ENCODE measurements around the gene KRT13. TPM values are rescaled to one million over a fixed set of nuclear protein-coding genes. Genes with fewer than 3 reads are reported as not detected.

Gene KRT13
- not detected in 2 replicates for total RNA-seq (2014; rRNA removed; shearing (Covaris generic))
- not detected in 2 replicates for polyA plus RNA-seq (2016; fragmentation: Nextera tagmentation; extraction: Ambion mirVana)
- long read RNA-seq: 0 reads

- H3K4me3 Mint-ChIP-seq: no peak within 1 kb of the TSS
- H3K4me1 Mint-ChIP-seq: peaks cover 14% of the 10 kb centered on the region
- peaks cover 3% of the 10 kb centered on the region for H3K27me3 Mint-ChIP-seq (ENCODE audit: insufficient read depth, low read depth, poor library complexity)
- TF ChIP-seq CTCF (conservative IDR thresholded peaks at IDR 0.05; ENCODE audit: low read depth in 2 of 2): no peak
- TF ChIP-seq STAT1 (IDR thresholded peaks at IDR 0.05; ENCODE audit: unreplicated experiment): no peak
- no peak for TF ChIP-seq EZH2 (IDR thresholded peaks at IDR 0.05; ENCODE audit: low read depth, unreplicated experiment)
- TF ChIP-seq REST (IDR thresholded peaks at IDR 0.05; ENCODE audit: unreplicated experiment): no peak
- TF ChIP-seq POLR2AphosphoS5 (IDR thresholded peaks at IDR 0.05; ENCODE audit: low read depth): no peak
- no peak for TF ChIP-seq EZH2phosphoT487 (IDR thresholded peaks at IDR 0.05; ENCODE audit: unreplicated experiment)
- TF ChIP-seq CREB1 (CRISPR knock-in tag; IDR thresholded peaks at IDR 0.05; ENCODE audit: low read depth): no peak
- TF ChIP-seq ETS1 (IDR thresholded peaks at IDR 0.05): no peak
- TF ChIP-seq NANOG (IDR thresholded peaks at IDR 0.05; ENCODE audit: borderline replicate concordance): no peak
- TF ChIP-seq ZNF331 (CRISPR knock-in tag; IDR thresholded peaks at IDR 0.05; ENCODE audit: low read depth): no peak
- TF ChIP-seq ZNF462 (CRISPR knock-in tag; IDR thresholded peaks at IDR 0.05): no peak
- TF ChIP-seq ZNF114 (CRISPR knock-in tag; IDR thresholded peaks at IDR 0.05): no peak
- no peak for TF ChIP-seq JUNB (IDR thresholded peaks at IDR 0.05; ENCODE audit: unreplicated experiment)
- no peak within 1 kb of the TSS for H3K27ac Mint-ChIP-seq
- no peaks in the 10 kb centered on the region for H3K9me2 ChIP-seq (ENCODE audit: insufficient read depth)
- no peak within 1 kb of the TSS for H2AFZ ChIP-seq
- H3F3A ChIP-seq (replicated peaks; ENCODE audit: low read depth): no peaks in the 10 kb centered on the region
- H3K36me3 Mint-ChIP-seq (ENCODE audit: low read depth): no peaks in the 10 kb centered on the region; the same call in 2 of the 3 replicates
- H3K27ac ChIP-seq (ENCODE audit: low read depth): no peak within 1 kb of the TSS
- no peaks in the 10 kb centered on the region for H3K27me3 ChIP-seq (ENCODE audit: insufficient read depth)
- no peak within 1 kb of the TSS for H3K4me2 ChIP-seq
- peaks cover 8% of the 10 kb centered on the region for H3K4me1 ChIP-seq (ENCODE audit: insufficient read depth)
- H3K36me3 ChIP-seq (ENCODE audit: insufficient read depth): no peaks in the 10 kb centered on the region
- no peak within 1 kb of the TSS for H3K4me3 ChIP-seq
- H3K9me3 Mint-ChIP-seq: no peaks in the 10 kb centered on the region
- H3K79me2 ChIP-seq (replicated peaks; ENCODE audit: insufficient read depth): no peaks in the 10 kb centered on the region
- no peaks in the 10 kb centered on the region for H4K20me1 ChIP-seq (replicated peaks; ENCODE audit: insufficient read depth)
- DNase-seq (ENCODE audit: low spot score) (no peak), ATAC-seq (no peak)
These were observed at the start of gene KRT13 for GRCh38 chr17:41505007-41505808. Gene KRT13, minus strand, starts transcription at chr17:41505612. Its CDS starts 62 bp downstream, at chr17:41505550.
